MCF 10A (cell line): ENCODE measurements around the gene KIAA1549. TPM values are rescaled to one million over a fixed set of nuclear protein-coding genes. Genes with fewer than 3 reads are reported as not detected.

ENCODE experiments used
- BruUV-seq: library from RNA; stranded (reverse); fragments of 400-500 nt; replicated peaks from 2 replicates; lab custom pipeline; 2021; lab: Mats Ljungman, UMichigan
- CTCF ChIA-PET: fragments of 300-600 bp; sonication (Branson Sonifier 250); formaldehyde crosslinking; extraction: SDS; loops from one replicate; lab custom pipeline; 2021; ENCODE audit warnings: antibody characterized with exemption, inconsistent platforms; lab: Yijun Ruan, JAX
- POLR2A ChIA-PET: fragments of 300-600, 350-650 bp; sonication (Branson Sonifier 250); formaldehyde crosslinking; extraction: SDS; loops from one replicate; lab custom pipeline; 2020; ENCODE audit warnings: antibody characterized with exemption, inconsistent platforms; lab: Yijun Ruan, JAX
- DNase-seq: peaks from one replicate; pipeline ENCODE4 v3.0.0-alpha.2; 2018; ENCODE audit not compliant: unreplicated experiment
- H3K27ac Mint-ChIP-seq: one replicate; pipeline ENCODE4 v1.8.0; 2022; ENCODE audit warnings: mild to moderate bottlenecking, low read depth, mixed read lengths; ENCODE audit not compliant: unreplicated experiment
- H3K27me3 Mint-ChIP-seq: one replicate; pipeline ENCODE4 v1.8.0; 2022; ENCODE audit warnings: mixed read lengths; ENCODE audit not compliant: insufficient read depth, unreplicated experiment
- H3K36me3 Mint-ChIP-seq: one replicate; pipeline ENCODE4 v1.8.0; 2022; ENCODE audit warnings: mild to moderate bottlenecking, moderate library complexity, mixed read lengths; ENCODE audit not compliant: insufficient read depth, unreplicated experiment
- H3K4me1 Mint-ChIP-seq: one replicate; pipeline ENCODE4 v1.8.0; 2022; ENCODE audit warnings: mixed read lengths; ENCODE audit not compliant: insufficient read depth, unreplicated experiment
- H3K4me3 Mint-ChIP-seq: one replicate; pipeline ENCODE4 v1.8.0; 2022; ENCODE audit warnings: mild to moderate bottlenecking, moderate library complexity, mixed read lengths; ENCODE audit not compliant: unreplicated experiment
- H3K9me3 Mint-ChIP-seq: one replicate; pipeline ENCODE4 v1.8.0; 2022; ENCODE audit warnings: mixed read lengths; ENCODE audit not compliant: unreplicated experiment
- CTCF ChIP-seq: fragments of 200-600 bp; IDR thresholded peaks from one replicate; pipeline ENCODE4 v1.8.0; 2022; ENCODE audit warnings: antibody characterized with exemption, mild to moderate bottlenecking; ENCODE audit not compliant: unreplicated experiment
- intact Hi-C: fragments of 100-400 bp; cut with micrococcal nuclease; formaldehyde crosslinking; loops from 2 replicates; pipeline ENCODE4 v1.14.1; 2022
- total RNA-seq: library from RNA; stranded (reverse); gene quantifications from 2 replicates; pipeline ENCODE4 v1.2.3, GENCODE V29; 2022

The KIAA1549 gene
- total RNA-seq, 1 experiment from 2014 or later, result 7.1 TPM

- ChIA-PET CTCF (interaction anchor here (0.6 kb wide), 1 partner anchor 154 kb away, joined by 3 read pairs; no protein-coding TSS in a partner anchor), POLR2A (no interaction called here)
- Mint-ChIP-seq H3K36me3 (peaks cover 11% of the 10 kb centered on the region), H3K27me3 (no peaks in the 10 kb centered on the region), H3K4me3 (no peak overlapping the region), H3K27ac (no peak overlapping the region), H3K9me3 (no peaks in the 10 kb centered on the region), H3K4me1 (peaks cover 4% of the 10 kb centered on the region)
- BruUV-seq, result no TSS peak
- intact Hi-C loops, result no loop called here
- no peak for DNase-seq
- no peak for TF ChIP-seq CTCF
Measured at GRCh38 chr7:138921277-138921676, 59.9 kb downstream of the KIAA1549 start.

DNA sequence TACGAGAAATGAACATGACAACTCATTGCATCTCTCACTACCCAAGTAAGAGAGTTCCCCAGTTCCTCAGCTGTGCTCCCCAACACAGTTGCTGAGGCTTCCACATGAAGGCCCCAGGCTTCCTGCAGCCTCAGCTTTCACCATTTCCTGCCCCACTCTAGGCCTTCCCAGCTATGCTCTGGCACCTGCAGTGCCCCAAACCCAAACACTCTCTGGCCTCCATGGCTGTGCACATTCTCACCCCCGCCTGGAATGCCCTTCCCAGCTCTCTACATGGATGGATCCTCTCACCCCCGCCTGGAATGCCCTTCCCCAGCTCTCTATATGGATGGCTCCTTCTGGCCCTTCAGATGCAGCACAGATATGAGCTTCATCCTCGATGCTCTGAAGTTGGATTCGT lies 61.3 kb downstream of the KIAA1549 start:
- Mint-ChIP-seq H3K27ac (no peak overlapping the region), H3K4me3 (no peak overlapping the region), H3K27me3 (no peaks in the 10 kb centered on the region), H3K36me3 (peaks cover 11% of the 10 kb centered on the region), H3K9me3 (no peaks in the 10 kb centered on the region), H3K4me1 (no peaks in the 10 kb centered on the region)
- intact Hi-C loops, result no loop called here
- no peak for TF ChIP-seq CTCF
- no TSS peak for BruUV-seq
- ChIA-PET CTCF (interaction anchor here (0.6 kb wide), 1 partner anchor 33 kb away, joined by 3 read pairs; no protein-coding TSS in a partner anchor), POLR2A (interaction anchor here (0.7 kb wide), 1 partner anchor 54 kb away, joined by 3 read pairs; no protein-coding TSS in a partner anchor)
- DNase-seq, result no peak

- no peak for DNase-seq
- no peak overlapping the region for H3K27ac Mint-ChIP-seq
- no TSS peak for BruUV-seq
- no peak overlapping the region for H3K4me3 Mint-ChIP-seq
- ChIA-PET POLR2A (interaction anchor here (0.7 kb wide), 1 partner anchor 53 kb away, joined by 3 read pairs; no protein-coding TSS in a partner anchor), CTCF (no interaction called here)
- no peaks in the 10 kb centered on the region for H3K27me3 Mint-ChIP-seq
- H3K9me3 Mint-ChIP-seq, result no peaks in the 10 kb centered on the region
- no peaks in the 10 kb centered on the region for H3K4me1 Mint-ChIP-seq
- TF ChIP-seq CTCF, result no peak
- intact Hi-C loops, result no loop called here
- peaks cover 11% of the 10 kb centered on the region for H3K36me3 Mint-ChIP-seq
Measured at GRCh38 chr7:138919216-138919615, 62.0 kb downstream of the KIAA1549 start.

GRCh38 chr7:138918756-138919155 lies 62.4 kb downstream of the KIAA1549 start:
- ChIA-PET CTCF (no interaction called here), POLR2A (no interaction called here)
- Mint-ChIP-seq H3K9me3 (no peaks in the 10 kb centered on the region), H3K4me3 (no peak overlapping the region), H3K27ac (no peak overlapping the region), H3K36me3 (peaks cover 11% of the 10 kb centered on the region), H3K4me1 (no peaks in the 10 kb centered on the region), H3K27me3 (no peaks in the 10 kb centered on the region)
- no TSS peak for BruUV-seq
- no peak for DNase-seq
- no peak for TF ChIP-seq CTCF
- intact Hi-C loops, result no loop called here
